Measurements from ENCODE around the gene ERRFI1.

The ERRFI1 gene

GRCh38 chr1:8021676-8022266 is 4.3 kb downstream of the ERRFI1 start:
- no peak overlapping the region for H3K4me3 ChIP-seq (ENCODE audit: low read length)
- H3K4me1 ChIP-seq (ENCODE audit: insufficient read depth, low read length): peaks cover 53% of the 10 kb centered on the region
- H3K27me3 ChIP-seq (ENCODE audit: insufficient read depth, low read length): no peaks in the 10 kb centered on the region
- no peak overlapping the region for H2AFZ ChIP-seq (ENCODE audit: low read depth, low read length)
- no peaks in the 10 kb centered on the region for H3K36me3 ChIP-seq (ENCODE audit: insufficient read depth, low read length)
- no peaks in the 10 kb centered on the region for H3K9me3 ChIP-seq (ENCODE audit: low read length)

GRCh38 chr1:8020032-8020431 is 6.1 kb downstream of the ERRFI1 start:
- Histone ChIP-seq H3K36me3 (ENCODE audit: insufficient read depth, low read length) (no peaks in the 10 kb centered on the region), H3K9me3 (ENCODE audit: low read length) (no peaks in the 10 kb centered on the region), H2AFZ (ENCODE audit: low read depth, low read length) (no peak overlapping the region), H3K4me3 (ENCODE audit: low read length) (no peak overlapping the region), H3K27me3 (ENCODE audit: insufficient read depth, low read length) (no peaks in the 10 kb centered on the region), H3K4me1 (ENCODE audit: insufficient read depth, low read length) (peaks cover 65% of the 10 kb centered on the region)

DNA sequence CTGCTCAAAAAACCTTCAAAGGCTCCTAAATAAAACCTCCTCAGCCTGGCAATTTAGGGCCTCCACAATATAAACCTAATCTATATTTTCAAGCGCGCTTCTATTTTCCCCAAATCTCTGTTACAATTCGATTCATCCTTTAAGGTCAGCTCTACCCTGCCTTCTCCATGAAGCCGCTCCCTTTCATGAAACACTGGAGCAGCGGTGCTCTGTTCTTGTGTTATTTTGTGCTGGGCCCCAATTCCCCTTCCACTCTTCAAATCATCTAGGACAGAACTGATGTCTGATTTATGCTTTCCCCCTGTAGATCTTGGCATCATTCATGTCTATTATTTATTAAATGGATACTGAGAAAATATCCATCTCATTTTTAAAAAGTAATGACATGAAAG is 6.9 kb downstream of the ERRFI1 start:
- Histone ChIP-seq H3K27me3 (ENCODE audit: insufficient read depth, low read length) (no peaks in the 10 kb centered on the region), H3K4me1 (ENCODE audit: insufficient read depth, low read length) (peaks cover 59% of the 10 kb centered on the region), H3K4me3 (ENCODE audit: low read length) (no peak overlapping the region), H3K36me3 (ENCODE audit: insufficient read depth, low read length) (peaks cover 5% of the 10 kb centered on the region), H2AFZ (ENCODE audit: low read depth, low read length) (no peak overlapping the region), H3K9me3 (ENCODE audit: low read length) (no peaks in the 10 kb centered on the region)

- Histone ChIP-seq H3K4me3 (ENCODE audit: low read length) (peak overlapping the region; percentile 11), H3K4me1 (ENCODE audit: insufficient read depth, low read length) (peaks cover 54% of the 10 kb centered on the region), H2AFZ (ENCODE audit: low read depth, low read length) (no peak overlapping the region), H3K9me3 (ENCODE audit: low read length) (no peaks in the 10 kb centered on the region), H3K36me3 (ENCODE audit: insufficient read depth, low read length) (peaks cover 10% of the 10 kb centered on the region), H3K27me3 (ENCODE audit: insufficient read depth, low read length) (no peaks in the 10 kb centered on the region)
Measured at GRCh38 chr1:8018492-8019228, 7.4 kb downstream of the ERRFI1 start.

DNA sequence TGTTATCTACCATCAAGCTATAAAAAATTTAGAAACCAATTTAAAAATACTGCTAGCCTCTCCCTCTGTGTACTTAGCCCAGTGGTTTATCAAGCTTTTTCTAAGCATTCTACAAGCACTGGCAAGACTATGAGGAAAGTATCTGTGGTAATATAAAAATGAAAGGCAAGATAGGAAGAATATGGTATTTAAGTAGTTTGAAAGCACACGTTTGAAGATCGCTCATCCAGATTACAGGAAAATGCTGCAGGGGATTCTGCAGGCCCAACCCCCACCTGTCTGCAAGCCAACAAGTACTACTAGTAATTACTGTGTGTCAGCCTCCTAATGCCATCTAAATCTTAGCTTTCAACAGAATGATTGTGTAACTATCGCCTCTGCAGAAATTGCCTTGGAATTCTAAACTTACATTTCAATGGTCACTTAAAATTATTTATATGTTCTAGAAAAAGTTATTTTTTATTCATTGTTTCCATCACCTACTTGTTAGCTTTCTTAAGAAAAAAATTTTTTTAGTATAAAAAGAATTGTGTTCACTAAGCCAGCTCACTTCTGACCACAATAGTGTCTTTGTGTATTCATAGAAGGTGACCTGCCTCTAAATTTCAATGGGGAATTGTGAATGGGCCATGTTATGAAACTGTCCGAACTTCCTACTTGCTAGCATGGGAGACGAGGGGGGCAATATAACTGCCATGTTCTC is 8.5 kb downstream of the ERRFI1 start:
- peak overlapping the region; percentile 22 for H3K4me3 ChIP-seq (ENCODE audit: low read length)
- H3K4me1 ChIP-seq (ENCODE audit: insufficient read depth, low read length): peaks cover 51% of the 10 kb centered on the region
- H3K36me3 ChIP-seq (ENCODE audit: insufficient read depth, low read length): peaks cover 20% of the 10 kb centered on the region
- H3K27me3 ChIP-seq (ENCODE audit: insufficient read depth, low read length): no peaks in the 10 kb centered on the region
- no peak overlapping the region for H2AFZ ChIP-seq (ENCODE audit: low read depth, low read length)
- no peaks in the 10 kb centered on the region for H3K9me3 ChIP-seq (ENCODE audit: low read length)

- H3K27me3 ChIP-seq (ENCODE audit: insufficient read depth, low read length): no peaks in the 10 kb centered on the region
- H3K9me3 ChIP-seq (ENCODE audit: low read length): no peaks in the 10 kb centered on the region
- H2AFZ ChIP-seq (ENCODE audit: low read depth, low read length): no peak overlapping the region
- peaks cover 51% of the 10 kb centered on the region for H3K4me1 ChIP-seq (ENCODE audit: insufficient read depth, low read length)
- no peak overlapping the region for H3K4me3 ChIP-seq (ENCODE audit: low read length)
- peaks cover 28% of the 10 kb centered on the region for H3K36me3 ChIP-seq (ENCODE audit: insufficient read depth, low read length)
Measured at GRCh38 chr1:8016895-8017241, 9.2 kb downstream of the ERRFI1 start.

GRCh38 chr1:8016210-8016894 is 9.8 kb downstream of the ERRFI1 start:
- no peak overlapping the region for H2AFZ ChIP-seq (ENCODE audit: low read depth, low read length)
- no peak overlapping the region for H3K4me3 ChIP-seq (ENCODE audit: low read length)
- H3K9me3 ChIP-seq (ENCODE audit: low read length): no peaks in the 10 kb centered on the region
- no peaks in the 10 kb centered on the region for H3K27me3 ChIP-seq (ENCODE audit: insufficient read depth, low read length)
- peaks cover 33% of the 10 kb centered on the region for H3K36me3 ChIP-seq (ENCODE audit: insufficient read depth, low read length)
- H3K4me1 ChIP-seq (ENCODE audit: insufficient read depth, low read length): peaks cover 51% of the 10 kb centered on the region

DNA sequence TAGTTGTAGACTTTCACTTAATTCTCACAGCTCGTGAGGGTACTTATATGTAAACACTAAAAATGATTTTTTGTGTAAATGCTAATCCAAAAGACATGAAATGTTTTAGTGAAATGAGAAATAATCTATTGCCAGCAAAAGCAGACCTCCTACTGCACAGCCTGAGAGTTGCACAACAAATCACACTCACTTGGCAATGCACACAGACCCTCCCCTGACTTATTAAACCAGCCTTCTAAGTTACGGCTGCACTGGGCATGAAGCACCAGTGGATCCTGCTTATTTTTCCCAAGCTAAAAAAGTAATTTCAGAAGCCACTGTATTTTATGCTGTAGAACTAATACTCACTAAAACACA is 10.3 kb downstream of the ERRFI1 start:
- no peaks in the 10 kb centered on the region for H3K27me3 ChIP-seq (ENCODE audit: insufficient read depth, low read length)
- peaks cover 51% of the 10 kb centered on the region for H3K4me1 ChIP-seq (ENCODE audit: insufficient read depth, low read length)
- no peak overlapping the region for H2AFZ ChIP-seq (ENCODE audit: low read depth, low read length)
- no peak overlapping the region for H3K4me3 ChIP-seq (ENCODE audit: low read length)
- H3K9me3 ChIP-seq (ENCODE audit: low read length): no peaks in the 10 kb centered on the region
- H3K36me3 ChIP-seq (ENCODE audit: insufficient read depth, low read length): peaks cover 37% of the 10 kb centered on the region

- Histone ChIP-seq H3K4me3 (ENCODE audit: low read length) (no peak overlapping the region), H3K4me1 (ENCODE audit: insufficient read depth, low read length) (peaks cover 50% of the 10 kb centered on the region), H3K9me3 (ENCODE audit: low read length) (no peaks in the 10 kb centered on the region), H2AFZ (ENCODE audit: low read depth, low read length) (no peak overlapping the region), H3K36me3 (ENCODE audit: insufficient read depth, low read length) (peaks cover 37% of the 10 kb centered on the region), H3K27me3 (ENCODE audit: insufficient read depth, low read length) (no peaks in the 10 kb centered on the region)
Measured at GRCh38 chr1:8015036-8015808, 10.9 kb downstream of the ERRFI1 start.

DNA sequence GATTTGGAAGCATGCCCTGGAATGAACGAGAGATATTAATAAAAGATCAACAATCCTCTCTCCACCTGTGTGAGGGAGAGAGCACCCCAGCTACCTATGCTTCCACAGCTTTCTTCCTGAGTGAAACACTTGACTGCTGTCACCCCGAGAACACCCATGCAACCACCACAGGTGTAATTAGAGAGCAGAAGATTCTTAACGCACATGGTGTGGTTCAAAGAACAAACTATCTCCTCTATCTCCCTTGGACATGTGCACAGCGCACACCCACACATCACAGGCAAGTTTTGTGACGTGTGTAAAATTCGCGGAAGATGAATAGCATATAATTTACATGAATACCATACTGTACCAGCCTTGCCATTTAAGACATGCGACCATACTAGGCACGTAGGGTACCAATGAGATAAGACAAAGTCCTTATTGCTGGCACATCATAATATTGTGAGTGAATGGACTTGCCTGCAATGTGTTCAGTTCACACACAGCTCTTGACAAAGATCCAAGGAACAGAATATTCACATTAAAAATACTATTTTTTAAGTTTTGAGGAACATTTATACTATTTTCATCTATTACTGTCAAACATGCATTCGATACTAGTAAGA is 11.6 kb downstream of the ERRFI1 start:
- Histone ChIP-seq H3K9me3 (ENCODE audit: low read length) (no peaks in the 10 kb centered on the region), H3K36me3 (ENCODE audit: insufficient read depth, low read length) (peaks cover 40% of the 10 kb centered on the region), H2AFZ (ENCODE audit: low read depth, low read length) (no peak overlapping the region), H3K27me3 (ENCODE audit: insufficient read depth, low read length) (no peaks in the 10 kb centered on the region), H3K4me1 (ENCODE audit: insufficient read depth, low read length) (peaks cover 43% of the 10 kb centered on the region), H3K4me3 (ENCODE audit: low read length) (no peak overlapping the region)

DNA sequence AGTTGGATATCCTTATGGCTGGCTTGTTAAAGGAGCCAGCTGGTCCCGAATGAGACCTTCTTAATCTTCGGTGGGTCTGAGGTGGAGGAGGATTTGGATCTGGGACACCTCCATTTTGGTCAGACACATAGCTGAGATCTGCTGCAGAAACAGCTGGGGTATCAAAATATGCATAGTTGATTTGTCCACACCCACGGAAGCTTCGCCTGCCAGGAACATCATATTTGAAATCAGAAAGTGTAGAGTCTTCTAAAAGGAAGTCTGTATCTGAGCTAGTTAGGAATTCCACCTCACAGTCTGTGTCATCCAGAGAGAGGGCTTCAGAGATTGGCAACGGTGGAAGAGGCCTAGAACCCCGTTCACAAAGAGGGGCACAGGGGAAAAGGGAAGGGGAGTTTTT is 12.3 kb downstream of the ERRFI1 start:
- Histone ChIP-seq H3K4me3 (ENCODE audit: low read length) (no peak overlapping the region), H3K36me3 (ENCODE audit: insufficient read depth, low read length) (peaks cover 40% of the 10 kb centered on the region), H3K9me3 (ENCODE audit: low read length) (no peaks in the 10 kb centered on the region), H3K27me3 (ENCODE audit: insufficient read depth, low read length) (no peaks in the 10 kb centered on the region), H2AFZ (ENCODE audit: low read depth, low read length) (no peak overlapping the region), H3K4me1 (ENCODE audit: insufficient read depth, low read length) (peaks cover 36% of the 10 kb centered on the region)

DNA sequence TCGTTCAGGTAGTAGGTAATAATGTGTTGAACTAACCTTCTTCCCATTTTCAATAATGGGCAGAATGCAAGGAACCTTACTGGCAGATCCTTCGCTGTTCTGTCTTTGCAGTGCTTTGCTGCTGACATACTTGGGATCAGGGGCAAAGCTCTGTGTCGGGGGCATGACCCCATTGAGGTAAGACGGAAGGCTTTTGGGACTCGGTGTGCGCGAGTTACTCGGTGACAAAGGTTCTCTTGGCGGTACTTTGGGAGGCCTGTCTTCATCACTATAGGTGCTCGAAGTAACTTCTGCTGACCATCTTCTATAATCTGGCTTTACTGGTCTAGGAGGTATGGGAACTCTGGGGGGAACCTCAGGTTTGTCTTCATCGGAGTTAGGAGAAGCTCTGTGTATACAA is 12.7 kb downstream of the ERRFI1 start:
- Histone ChIP-seq H3K4me3 (ENCODE audit: low read length) (no peak overlapping the region), H3K9me3 (ENCODE audit: low read length) (no peaks in the 10 kb centered on the region), H3K27me3 (ENCODE audit: insufficient read depth, low read length) (no peaks in the 10 kb centered on the region), H3K36me3 (ENCODE audit: insufficient read depth, low read length) (peaks cover 40% of the 10 kb centered on the region), H2AFZ (ENCODE audit: low read depth, low read length) (no peak overlapping the region), H3K4me1 (ENCODE audit: insufficient read depth, low read length) (peaks cover 32% of the 10 kb centered on the region)
